Measurements from ENCODE around the gene KCNJ6. TPM values are rescaled to one million over a fixed set of nuclear protein-coding genes. Genes with fewer than 3 reads are reported as not detected.

KCNJ6 gene
- total RNA-seq, 1 donor from 2014 or later: 2.6 TPM

- Mint-ChIP-seq H3K4me1 (ENCODE audit: low read depth, unreplicated experiment) (peaks cover 19% of the 10 kb centered on the region), H3K27me3 (ENCODE audit: low read depth, unreplicated experiment) (no peaks in the 10 kb centered on the region), H3K36me3 (ENCODE audit: low read depth, unreplicated experiment) (no peaks in the 10 kb centered on the region), H3K9me3 (ENCODE audit: unreplicated experiment) (no peaks in the 10 kb centered on the region), H3K27ac (ENCODE audit: unreplicated experiment) (peak overlapping the region; percentile 37), H3K4me3 (ENCODE audit: unreplicated experiment) (no peak overlapping the region)
- Histone ChIP-seq H3K4me2 (ENCODE audit: low read length) (peak overlapping the region; percentile 77), H3K79me2 (ENCODE audit: insufficient read depth, low read length) (no peaks in the 10 kb centered on the region), H3K9ac (ENCODE audit: low read length) (peak overlapping the region; percentile 61), H3K9me3 (ENCODE audit: insufficient read depth, low read depth, low read length) (no peaks in the 10 kb centered on the region), H4K20me1 (ENCODE audit: insufficient read depth, low read length) (no peaks in the 10 kb centered on the region), H3K4me3 (ENCODE audit: insufficient read depth, low read depth, low read length) (peak overlapping the region; percentile 19), H2AFZ (ENCODE audit: low read depth, low read length) (no peak overlapping the region), H3K36me3 (ENCODE audit: insufficient read depth, low read length) (no peaks in the 10 kb centered on the region), H3K27me3 (ENCODE audit: insufficient read depth, low read length) (no peaks in the 10 kb centered on the region), H3K27ac (ENCODE audit: low read depth, low read length) (peak overlapping the region; percentile 86), H3K4me1 (ENCODE audit: insufficient read depth, low read length) (peaks cover 23% of the 10 kb centered on the region)
- FAIRE-seq: no peak
- TF ChIP-seq EZH2 (IDR thresholded peaks at IDR 0.05; ENCODE audit: insufficient read depth, low read length) (no peak), CTCF (IDR thresholded peaks at IDR 0.05; ENCODE audit: insufficient read depth, low read depth, low read length) (no peak)
- DNase-seq (ENCODE audit: low read depth): no peak
Observed at GRCh38 chr21:37855271-37855646, 61.0 kb downstream of the KCNJ6 start.

GRCh38 chr21:37849506-37850102, 66.7 kb downstream of the KCNJ6 start:
- H3K27ac ChIP-seq (ENCODE audit: low read depth, low read length): peak overlapping the region; percentile 61
- H4K20me1 ChIP-seq (ENCODE audit: insufficient read depth, low read length): no peaks in the 10 kb centered on the region
- H3K36me3 ChIP-seq (ENCODE audit: insufficient read depth, low read length): no peaks in the 10 kb centered on the region
- Mint-ChIP-seq H3K36me3 (ENCODE audit: low read depth, unreplicated experiment) (peaks cover 2% of the 10 kb centered on the region), H3K4me1 (ENCODE audit: low read depth, unreplicated experiment) (peaks cover 39% of the 10 kb centered on the region), H3K27me3 (ENCODE audit: low read depth, unreplicated experiment) (no peaks in the 10 kb centered on the region), H3K27ac (ENCODE audit: unreplicated experiment) (peak overlapping the region; percentile 94), H3K9me3 (ENCODE audit: unreplicated experiment) (peaks cover 1% of the 10 kb centered on the region), H3K4me3 (ENCODE audit: unreplicated experiment) (no peak overlapping the region)
- H3K9ac ChIP-seq (ENCODE audit: low read length): peak overlapping the region; percentile 26
- H3K27me3 ChIP-seq (ENCODE audit: insufficient read depth, low read length): no peaks in the 10 kb centered on the region
- no peaks in the 10 kb centered on the region for H3K9me3 ChIP-seq (ENCODE audit: insufficient read depth, low read depth, low read length)
- no peaks in the 10 kb centered on the region for H3K79me2 ChIP-seq (ENCODE audit: insufficient read depth, low read length)
- no peak for TF ChIP-seq CTCF (IDR thresholded peaks at IDR 0.05; ENCODE audit: insufficient read depth, low read depth, low read length)
- TF ChIP-seq EZH2 (IDR thresholded peaks at IDR 0.05; ENCODE audit: insufficient read depth, low read length): no peak
- peak overlapping the region; percentile 75 for H3K4me2 ChIP-seq (ENCODE audit: low read length)
- peak; percentile 89 for DNase-seq (ENCODE audit: low read depth)
- FAIRE-seq: peak; percentile 99
- peak overlapping the region; percentile 19 for H2AFZ ChIP-seq (ENCODE audit: low read depth, low read length)
- peak overlapping the region; percentile 29 for H3K4me3 ChIP-seq (ENCODE audit: insufficient read depth, low read depth, low read length)
- peaks cover 26% of the 10 kb centered on the region for H3K4me1 ChIP-seq (ENCODE audit: insufficient read depth, low read length)

Data from astrocyte (in vitro differentiated cells and primary cell).